NCI-H526 treated with DMSO at 0.1 percent for 48 hours (cell line): ENCODE data around the gene NMS.
"Not testable (repeated sequence)": the region's sequence is repeated elsewhere in the genome, so short reads cannot be mapped to it uniquely, and the experiment has no call there.

Source experiments
- DNase-seq: peaks from one replicate; lab custom pipeline; 2025; lab: John Stamatoyannopoulos, UW

NMS gene, protein sequence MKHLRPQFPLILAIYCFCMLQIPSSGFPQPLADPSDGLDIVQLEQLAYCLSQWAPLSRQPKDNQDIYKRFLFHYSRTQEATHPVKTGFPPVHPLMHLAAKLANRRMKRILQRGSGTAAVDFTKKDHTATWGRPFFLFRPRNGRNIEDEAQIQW

DNA sequence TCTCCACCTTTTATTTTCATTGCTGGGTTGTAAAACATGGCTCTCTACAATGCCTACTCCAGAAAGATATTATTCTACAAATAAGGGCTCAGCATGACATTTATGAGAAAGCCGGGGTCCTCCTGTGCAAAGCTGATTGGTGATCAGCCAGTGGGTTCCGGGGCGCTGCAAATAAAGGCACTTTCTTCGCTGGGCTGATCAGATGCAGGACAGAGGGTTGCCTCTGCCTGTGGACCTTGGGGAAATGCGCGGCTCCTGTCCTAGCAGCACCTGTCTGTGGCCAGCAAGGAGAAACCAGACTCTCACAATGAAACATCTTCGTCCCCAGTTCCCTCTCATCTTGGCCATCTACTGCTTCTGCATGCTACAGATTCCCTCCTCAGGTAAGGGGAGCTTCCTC lies at the start of gene NMS:
Gene NMS, plus strand, starts transcription at position 301 of the 400 bp plus-strand sequence. Its CDS starts 7 bp downstream, at position 308.
- no peak for DNase-seq

DNA sequence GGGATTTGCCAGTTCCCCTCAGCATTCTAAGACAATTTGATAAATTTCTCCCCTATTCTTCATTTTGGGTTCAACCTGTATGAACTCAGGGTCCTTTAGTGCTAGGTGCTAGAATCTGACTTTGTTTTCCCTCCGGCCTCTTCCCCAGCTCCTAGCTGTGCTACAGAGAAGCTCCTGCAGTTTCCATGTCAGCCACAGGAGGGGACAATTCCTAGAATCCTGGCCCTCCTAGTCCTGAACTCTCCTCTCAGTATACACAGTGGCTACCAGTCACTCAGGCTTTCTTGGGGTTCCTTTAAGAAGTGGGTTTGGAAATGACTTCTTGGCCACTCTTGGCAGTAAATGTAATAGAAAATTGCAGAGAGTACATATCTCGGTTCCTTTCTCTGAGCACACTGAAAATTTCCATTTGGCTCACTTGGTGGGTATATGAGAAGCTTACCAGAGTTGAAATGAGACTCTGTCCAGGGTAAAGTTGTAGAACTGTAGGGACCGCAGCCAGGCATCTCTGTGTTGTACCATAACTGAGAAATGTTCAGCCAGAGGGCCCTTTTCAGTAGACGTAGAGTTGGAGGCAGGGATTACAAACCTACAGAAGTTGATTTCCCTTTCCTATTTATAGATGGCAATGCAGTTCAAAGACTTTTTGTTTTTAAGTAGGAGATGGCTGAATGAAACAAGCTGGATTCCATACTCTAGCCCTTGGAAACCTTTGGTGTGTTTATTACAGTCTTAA lies 47.8 kb upstream of the NMS start:
- peak; percentile 13 for DNase-seq

DNA sequence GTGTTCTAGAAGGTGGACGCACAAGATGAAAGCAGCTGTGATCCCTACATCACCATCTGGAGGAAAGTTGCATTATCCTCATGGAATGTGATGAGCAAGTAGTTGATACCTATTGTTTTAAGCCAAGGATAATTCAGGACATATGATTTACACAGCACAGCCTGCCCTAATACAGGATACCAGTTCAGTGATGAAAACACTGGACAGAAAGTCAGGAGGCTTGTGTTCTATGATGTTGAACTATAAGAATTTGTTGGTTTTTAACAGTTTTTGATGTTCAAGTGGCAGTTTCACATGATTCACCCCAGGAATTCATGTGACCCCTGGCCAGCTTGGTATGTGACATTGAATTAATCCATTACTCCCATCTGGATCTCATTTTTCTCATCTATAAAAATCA lies 46.7 kb upstream of the NMS start:
- no peak for DNase-seq

DNA sequence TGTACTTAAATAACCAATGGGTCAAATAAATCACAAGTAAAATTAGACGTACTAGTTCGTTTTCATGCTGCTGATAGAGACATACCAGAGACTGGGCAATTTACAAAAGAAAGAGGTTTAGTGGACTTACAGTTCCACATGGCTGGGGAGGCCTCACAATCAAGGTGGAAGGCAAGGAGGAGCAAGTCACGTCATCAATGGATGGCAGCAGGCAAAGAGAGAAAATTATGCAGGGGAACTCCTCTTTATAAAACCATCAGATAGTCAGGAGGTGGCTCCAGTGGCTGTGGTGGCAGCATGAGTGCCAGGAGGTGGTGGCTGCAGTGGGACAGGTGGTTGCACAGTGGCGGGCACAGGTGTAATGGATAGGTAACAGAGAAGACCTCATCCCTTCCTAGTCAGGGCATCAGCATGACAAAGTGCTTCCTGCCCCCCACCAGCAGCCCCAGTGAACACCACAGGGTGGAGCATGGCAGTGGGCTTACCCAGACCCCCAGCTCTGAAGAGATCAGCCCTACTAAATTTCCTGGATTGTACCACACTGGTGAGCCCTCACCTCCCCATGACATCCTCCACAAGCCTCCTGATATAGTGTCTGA lies 45.9 kb upstream of the NMS start:
- no peak for DNase-seq

DNA sequence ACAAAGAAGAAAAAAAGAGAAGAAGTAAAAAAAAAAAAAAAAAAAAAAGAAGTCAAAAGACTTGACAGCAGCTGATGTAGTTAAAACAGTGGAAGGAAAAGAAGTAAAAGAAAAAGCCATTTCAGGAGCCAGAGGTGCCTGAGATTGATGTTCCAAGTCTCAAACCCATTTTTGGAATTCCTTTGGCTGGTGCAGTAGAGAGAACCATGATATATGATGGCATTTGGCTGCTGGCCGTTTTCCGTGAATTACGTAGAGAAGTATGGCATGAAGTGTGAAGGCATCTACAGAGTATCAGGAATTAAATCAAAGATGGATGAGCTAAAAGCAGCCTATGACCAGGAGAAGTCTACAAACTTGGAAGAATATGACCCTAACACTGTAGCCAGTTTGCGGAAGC lies 45.2 kb upstream of the NMS start:
- DNase-seq = no peak

DNA sequence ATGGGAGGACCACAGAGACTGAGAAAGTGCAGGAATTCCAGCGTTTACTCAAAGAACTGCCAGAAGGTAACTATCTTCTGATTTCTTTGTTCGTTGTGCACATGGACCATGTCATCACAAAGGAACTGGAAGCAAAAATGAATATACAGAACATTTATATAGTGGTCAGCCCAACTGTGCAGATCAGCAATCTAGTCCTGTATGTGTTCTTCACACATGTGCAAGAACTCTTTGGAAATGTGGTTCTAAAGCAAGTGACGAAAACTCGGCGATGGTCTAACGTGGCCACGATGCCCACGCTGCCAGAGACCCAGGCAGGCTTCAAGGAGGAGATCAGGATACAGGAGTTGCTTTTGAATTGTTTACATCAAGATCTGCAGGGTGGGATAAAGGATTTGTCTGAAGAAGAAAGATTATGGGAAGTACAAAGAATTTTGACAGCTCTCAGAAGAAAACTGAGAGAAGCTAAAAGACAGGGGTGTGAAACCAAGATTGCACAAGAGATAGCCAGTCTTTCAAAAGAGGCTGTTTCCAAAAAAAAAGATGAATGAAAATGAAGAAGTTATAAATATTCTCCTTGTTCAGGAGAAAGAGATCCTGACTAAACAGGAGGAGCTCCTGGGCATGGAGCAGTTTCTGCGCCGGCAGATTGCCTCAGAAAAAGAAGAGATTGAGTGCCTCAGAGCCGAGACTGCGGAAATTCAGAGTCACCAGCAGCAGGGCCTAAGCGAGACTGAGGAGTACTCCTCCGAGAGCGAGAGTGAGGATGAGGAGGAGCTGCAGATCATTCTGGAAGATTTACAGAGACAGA lies 44.5 kb upstream of the NMS start:
- DNase-seq = no peak

DNA sequence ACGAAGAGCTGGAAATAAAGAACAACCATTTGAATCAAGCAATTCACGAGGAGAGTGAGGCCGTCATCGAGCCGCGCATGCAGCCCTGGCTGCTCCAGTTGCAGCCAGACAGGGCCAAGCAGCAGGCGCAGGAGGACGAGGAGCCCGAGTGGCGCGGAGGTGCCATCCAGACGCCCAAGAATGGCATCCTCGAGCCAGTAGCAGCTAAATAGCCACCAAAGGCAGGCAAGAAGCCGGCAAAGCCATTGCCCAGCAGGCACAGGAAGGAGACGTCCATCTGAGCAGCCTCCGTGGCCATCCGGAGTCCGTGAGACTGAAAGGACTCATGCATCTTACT lies 43.9 kb upstream of the NMS start:
- no peak for DNase-seq

DNA sequence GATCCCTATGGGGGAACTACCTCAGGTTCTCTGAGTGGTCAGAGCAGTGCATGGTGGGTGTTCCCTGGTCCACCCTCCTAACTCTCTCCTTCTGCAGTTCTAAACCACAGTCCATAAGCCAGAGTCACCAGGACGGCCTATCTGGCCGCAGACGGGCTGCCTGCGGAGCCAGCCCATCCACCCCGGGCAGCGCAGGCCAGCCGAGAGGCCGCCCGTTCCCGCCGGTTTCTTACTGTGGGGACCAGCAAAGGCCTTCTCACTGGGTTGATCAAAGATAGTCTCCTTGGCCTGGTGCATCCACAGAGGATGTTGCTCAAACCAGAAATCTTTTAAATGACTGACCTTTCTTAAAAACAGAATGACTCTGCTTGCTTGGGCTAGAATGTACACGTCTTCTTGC lies 43.2 kb upstream of the NMS start:
- DNase-seq = no peak

DNA sequence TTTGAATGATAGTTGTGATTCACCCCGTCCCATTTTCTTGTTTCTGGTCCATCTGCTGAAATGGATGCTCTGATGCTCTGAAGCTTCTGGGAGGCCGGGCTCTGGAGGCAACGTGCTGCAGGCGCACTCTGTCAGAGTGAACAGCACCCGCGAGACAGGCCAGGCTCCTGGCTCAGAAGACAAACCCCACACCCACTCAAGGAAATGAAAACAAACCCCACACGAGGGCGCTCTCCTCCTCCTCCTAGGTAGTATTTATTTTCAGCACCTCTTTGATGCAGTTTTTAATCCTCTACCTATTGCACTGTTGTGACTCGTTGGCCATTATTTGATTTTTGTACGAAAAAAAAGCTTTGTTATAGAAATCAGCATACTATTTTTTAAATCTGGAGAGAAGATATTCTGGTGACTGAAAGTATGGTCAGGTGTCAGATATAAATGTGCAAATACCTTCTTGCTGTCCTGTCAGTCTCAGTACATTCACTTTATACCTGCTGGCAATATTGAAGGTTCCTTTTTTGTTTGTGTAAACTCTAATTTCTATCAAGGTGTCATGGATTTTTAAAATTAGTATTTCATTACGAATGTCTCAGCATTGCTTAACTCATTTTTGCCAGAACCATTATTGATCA lies 42.5 kb upstream of the NMS start:
- DNase-seq = peak; percentile 29

DNA sequence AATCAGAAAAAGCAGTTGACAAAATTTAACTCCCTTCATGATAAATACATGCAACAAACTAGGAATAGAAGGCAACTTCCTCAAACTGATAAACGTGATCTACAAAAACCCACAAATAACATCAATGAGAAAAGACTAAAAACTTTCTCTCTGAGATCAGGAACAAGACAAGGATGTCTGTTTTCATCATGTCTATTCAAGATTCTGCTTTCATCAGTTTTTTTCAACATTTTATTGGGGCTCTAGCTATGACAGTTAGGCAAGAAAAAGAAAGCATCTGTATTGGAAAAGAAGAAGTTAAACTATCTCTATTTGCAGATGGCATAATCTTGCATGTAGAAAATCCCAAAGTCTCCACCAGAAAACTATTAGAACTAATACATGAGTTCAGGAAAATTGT lies 40.6 kb upstream of the NMS start:
- no peak for DNase-seq

DNA sequence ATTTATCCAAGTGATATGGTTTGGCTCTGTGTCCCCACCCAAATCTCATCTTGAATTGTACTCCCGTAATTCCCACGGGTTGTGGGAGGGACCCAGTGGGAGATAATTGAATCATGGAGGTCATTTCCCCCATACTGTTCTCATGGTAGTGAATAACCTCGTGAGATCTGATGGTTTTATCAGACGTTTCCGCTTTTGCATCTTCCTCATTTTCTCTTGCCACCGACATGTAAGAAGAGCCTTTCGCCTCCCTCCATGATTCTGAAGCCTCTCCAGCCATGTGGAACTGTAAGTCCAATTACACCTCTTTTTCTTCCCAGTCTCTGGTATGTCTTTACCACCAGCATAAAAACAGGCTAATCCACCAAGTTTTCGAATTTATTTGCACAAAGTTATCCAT lies 32.5 kb upstream of the NMS start:
- DNase-seq = no peak

DNA sequence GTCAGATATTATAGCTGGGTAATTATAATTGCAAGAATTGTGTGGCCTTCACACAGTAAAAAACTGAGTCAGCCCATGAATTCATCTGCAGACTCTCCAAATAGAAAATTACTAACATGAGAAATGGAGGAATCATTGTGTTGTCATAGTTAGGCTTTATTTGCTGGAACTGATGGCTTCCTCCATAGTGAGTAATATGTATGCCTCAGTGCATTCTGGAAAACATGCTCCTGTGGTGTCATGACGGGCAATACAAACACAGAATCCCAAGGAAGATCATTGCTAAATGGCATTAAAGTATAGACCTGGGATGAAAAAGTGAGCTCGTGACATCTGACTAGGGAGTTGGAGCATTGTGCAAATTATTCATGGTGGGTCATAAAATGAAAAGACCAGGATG lies 23.6 kb upstream of the NMS start:
- DNase-seq = no peak

DNA sequence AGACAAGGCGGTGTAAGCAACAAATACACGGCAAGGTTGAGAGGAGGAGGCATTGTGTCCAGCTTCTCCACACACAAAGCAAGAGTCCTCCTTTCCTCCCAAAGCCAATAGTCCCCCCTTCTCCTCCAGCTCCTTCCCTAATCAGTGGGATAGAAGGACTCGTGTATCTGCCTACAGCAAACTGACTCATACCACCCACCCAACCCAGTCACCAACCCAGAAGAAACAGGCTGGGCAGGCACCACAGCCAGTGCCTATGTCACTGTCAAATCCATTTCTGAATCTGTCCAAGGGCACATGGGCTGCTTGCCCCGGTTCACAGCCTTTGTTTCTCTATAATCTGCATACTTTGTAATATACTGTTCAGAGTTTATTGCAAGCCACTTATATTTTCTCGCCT lies 19.2 kb upstream of the NMS start:
- no peak for DNase-seq

DNA sequence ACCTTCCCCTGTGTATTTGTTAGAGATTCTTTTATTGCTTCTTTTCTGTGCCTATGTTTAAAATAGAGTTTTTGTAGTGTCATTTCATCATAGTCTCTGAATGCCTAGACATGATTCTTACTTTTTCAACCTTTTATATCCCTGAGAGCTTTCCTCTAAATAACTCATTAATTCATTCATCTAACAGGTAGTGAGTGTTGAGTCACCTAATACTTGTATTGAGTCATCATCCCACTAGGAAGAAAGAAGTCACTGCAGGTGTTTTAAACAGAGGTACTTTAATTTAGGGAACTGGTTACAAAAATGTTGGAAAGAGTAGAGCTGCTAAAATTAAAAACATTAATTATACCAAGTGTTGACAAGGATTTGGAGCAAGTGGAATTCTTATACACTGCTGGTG lies 18.5 kb upstream of the NMS start:
- no peak for DNase-seq

DNA sequence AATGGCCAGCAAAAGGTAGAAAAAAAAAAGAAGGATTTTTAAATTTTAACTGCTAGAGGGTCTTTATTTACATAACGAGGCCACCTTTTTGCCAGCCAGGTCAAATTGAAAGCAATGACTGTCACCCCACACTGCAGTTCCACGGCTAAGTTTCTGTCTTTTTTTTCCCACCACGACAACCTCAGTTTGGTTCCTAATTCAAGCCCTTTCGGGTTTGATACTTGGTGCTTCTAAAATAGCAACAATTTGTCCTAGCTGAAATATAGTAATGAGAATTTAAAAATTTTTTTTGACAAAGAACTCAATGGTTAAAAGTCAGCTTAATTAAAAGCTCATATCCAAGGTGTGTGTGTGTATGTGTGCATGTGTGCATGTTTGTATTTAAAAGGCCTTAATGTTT lies 16.4 kb upstream of the NMS start:
- DNase-seq = no peak

DNA sequence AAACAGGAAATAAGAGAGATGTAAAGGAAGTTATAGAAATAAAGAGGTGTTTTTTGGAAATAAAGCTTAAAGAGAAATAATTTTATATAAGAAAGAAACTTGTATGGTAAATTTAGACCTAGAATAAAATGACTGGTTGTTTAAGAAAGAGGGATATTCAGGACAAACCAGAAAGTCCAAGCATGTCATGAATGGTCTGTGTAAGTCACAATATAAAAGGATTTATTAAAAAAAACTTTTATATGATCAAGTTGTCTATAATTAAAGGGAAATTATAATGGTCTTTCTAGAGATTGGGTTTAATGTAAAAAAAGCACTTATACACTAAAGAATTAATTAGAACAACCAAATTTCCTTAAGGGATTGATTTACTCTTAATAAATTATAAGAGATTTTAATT lies 13.9 kb upstream of the NMS start:
- not testable (repeated sequence) for DNase-seq

DNA sequence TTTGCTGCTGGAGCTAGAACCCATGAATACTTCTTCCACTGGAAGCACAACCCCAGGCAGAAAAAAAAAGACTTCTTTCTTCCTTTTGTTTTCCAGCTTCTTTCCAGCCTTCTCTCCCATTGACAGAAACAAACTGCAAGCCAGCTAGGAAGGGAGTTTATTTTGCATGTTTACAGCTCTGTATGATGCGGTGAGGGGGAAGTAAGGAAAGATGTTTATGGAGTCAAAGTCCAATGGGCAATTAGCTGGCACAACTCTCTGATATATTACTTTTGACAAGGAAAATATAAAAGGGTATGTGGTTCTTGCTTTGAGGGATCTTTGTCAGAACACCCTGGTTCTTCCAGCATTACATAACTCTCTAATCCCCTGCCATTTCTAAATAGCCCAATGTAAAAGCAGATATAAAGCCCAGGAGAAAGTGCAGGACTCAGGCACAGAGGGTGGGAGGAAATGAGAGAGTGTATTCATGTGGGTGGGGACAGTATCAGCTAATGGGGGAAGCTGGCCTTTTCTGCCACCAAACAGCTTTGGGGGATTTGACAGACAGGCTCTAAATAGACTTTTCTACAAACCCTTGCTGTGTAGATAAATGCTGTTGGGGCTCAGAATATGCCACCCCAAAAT lies 9.3 kb upstream of the NMS start:
- DNase-seq = no peak

DNA sequence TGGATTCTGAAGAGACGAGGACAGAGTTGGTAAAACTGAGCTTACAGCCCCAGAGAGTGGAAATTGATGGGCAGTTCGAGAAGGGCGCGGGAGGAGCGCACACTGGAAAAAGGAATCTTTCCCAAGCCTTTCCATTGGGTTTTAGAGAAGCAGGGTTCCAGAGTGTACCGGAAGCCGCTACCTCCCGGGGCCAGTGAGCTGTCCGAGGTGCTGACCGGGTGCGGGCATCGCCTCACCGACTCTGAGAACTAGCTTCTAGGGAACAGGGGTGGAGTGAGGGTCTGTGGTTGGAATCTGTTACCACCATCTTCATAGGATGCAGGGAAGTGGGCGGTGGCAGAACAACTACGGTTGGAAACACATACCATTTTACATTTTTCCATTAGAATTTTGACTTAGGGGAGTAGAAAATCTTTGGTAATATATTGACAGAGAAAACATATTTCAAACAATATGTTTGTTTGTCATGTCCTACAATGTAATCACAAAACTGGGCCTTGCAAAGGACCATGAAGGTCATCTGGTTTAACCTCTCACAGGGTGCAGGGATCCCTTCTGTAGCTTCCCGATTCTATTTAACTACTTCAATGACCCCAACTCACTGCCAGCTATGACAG lies 724 bp downstream of the NMS start:
- no peak for DNase-seq

DNA sequence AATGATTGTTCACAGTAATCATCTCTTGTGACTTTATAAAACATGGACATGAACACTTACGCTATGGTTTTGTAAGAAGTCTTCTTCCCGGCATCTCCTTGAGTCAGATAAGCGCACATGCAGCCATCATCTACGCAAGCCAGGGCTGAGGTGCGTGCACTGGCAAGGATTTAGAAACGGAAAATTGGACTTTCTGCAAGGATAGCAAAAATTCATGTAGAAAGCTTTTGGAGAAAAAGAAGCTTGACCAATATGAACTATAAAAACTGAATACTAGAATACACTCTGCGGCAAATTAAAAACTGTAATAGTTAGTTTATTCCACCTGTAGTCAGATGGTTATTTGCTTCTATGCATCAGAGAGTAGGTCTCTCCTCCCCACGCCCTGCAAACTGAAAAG lies 6.3 kb downstream of the NMS start:
- DNase-seq = no peak

DNA sequence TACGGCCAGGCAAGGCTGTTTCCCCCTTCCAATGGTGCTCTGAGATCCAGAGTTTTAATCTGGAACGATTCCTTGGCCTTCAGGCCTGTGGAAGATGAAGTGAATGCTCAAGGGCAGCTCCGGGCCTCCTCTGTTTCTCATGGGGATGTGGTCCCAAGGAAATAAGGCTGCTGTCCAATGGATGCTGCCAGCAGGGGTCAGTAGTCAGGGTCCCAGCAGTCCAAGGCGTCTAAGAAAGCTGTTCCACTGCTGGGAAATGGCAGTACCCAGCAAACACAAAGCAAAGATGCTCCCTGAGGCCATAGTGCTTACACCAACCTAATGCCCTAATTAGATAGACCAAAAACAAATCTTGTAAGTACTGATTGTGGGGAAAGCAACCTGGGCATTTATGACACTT lies 12.5 kb downstream of the NMS start:
- no peak for DNase-seq

DNA sequence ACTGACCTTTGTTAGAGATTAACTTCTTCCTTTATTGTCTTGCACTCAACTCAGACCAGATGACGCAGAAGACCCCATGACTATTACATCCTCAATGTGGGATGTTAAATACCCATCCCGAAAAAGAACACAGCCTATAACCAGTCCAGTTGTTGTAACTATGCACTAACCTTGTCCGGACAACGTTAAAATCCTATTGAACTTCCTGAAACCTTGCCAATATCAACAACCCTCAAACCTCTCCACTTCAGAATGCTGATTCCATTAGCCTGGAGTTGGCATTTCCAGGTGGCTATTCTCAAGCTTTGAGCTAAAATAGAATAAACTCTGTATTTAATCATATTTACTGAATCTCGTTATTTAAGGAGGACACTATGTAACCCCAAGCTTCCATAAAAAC lies 13.6 kb downstream of the NMS start:
- DNase-seq = no peak

DNA sequence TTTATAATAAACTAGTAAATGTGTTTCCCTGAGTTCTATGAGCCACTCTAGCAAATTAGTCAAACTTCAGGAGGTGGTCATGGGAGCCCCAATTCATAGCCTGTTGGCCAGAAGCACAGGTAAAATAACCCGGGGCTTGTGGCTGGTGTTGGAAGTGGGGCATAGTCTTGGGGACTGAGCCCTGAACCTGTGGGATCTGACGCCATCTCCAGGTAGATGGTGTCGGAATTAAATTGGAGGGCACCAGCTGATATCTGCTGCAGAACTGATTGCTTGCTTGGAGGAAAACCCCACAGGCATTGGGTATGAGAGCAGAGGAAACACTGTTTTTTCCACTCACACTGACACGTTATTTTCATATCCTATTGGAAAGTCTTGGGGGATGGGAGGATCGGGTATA lies 14.1 kb downstream of the NMS start:
- DNase-seq = no peak
